ENCODE measurements around the gene PHC3.

The PHC3 gene

DNA sequence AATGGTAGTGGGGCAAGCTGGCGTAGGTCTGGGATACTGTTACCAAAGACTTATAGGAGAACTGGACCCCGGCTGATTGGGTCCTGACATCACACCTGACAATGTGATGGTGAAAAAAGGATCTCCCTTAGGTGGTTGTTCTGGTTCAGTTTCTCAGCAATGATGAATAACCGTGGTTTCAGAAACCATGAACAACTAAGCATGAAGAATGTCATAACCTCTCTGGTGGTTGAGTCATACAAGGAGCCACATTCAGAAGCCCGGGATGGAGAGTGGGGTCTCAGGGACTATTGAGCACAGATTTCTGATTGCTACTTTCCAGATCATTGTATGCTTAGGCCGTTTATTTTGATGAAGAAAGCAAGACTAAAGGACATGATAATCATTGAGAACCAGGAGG, 126.3 kb downstream of the PHC3 start:
- Histone ChIP-seq H3K9ac (peak overlapping the region; percentile 28; the same call in 1 of the 2 replicates), H3K27ac (peak overlapping the region; percentile 42; the same call in 1 of the 2 replicates), H3K79me2 (ENCODE audit: insufficient read depth, low read depth) (no peaks in the 10 kb centered on the region), H3K4me3 (IDR thresholded peaks at IDR 0.05; ENCODE audit: insufficient read depth, low read depth, low read length) (peak overlapping the region; percentile 70), H2AFZ (ENCODE audit: low read depth) (peak overlapping the region; percentile 72), H4K20me1 (ENCODE audit: insufficient read depth) (no peaks in the 10 kb centered on the region), H3K4me2 (peak overlapping the region; percentile 80), H3K36me3 (ENCODE audit: insufficient read depth) (no peaks in the 10 kb centered on the region), H3K4me1 (ENCODE audit: low read depth, poor library complexity, severe bottlenecking) (peaks cover 50% of the 10 kb centered on the region), H3K27me3 (ENCODE audit: insufficient read depth, low read depth) (no peaks in the 10 kb centered on the region)
- TF ChIP-seq, protein P1, sequence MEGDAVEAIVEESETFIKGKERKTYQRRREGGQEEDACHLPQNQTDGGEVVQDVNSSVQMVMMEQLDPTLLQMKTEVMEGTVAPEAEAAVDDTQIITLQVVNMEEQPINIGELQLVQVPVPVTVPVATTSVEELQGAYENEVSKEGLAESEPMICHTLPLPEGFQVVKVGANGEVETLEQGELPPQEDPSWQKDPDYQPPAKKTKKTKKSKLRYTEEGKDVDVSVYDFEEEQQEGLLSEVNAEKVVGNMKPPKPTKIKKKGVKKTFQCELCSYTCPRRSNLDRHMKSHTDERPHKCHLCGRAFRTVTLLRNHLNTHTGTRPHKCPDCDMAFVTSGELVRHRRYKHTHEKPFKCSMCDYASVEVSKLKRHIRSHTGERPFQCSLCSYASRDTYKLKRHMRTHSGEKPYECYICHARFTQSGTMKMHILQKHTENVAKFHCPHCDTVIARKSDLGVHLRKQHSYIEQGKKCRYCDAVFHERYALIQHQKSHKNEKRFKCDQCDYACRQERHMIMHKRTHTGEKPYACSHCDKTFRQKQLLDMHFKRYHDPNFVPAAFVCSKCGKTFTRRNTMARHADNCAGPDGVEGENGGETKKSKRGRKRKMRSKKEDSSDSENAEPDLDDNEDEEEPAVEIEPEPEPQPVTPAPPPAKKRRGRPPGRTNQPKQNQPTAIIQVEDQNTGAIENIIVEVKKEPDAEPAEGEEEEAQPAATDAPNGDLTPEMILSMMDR (conservative IDR thresholded peaks at IDR 0.05; ENCODE audit: low read depth, low read length), result no peak

- H3K36me3 ChIP-seq (ENCODE audit: insufficient read depth), result no peaks in the 10 kb centered on the region
- H3K4me2 ChIP-seq, result peak overlapping the region; percentile 5; the same call in 1 of the 2 replicates
- TF ChIP-seq, protein P1 (conservative IDR thresholded peaks at IDR 0.05; ENCODE audit: low read depth, low read length), result peak; percentile 26; the same call in 1 of the 2 replicates
- H2AFZ ChIP-seq (ENCODE audit: low read depth), result no peak overlapping the region
- H4K20me1 ChIP-seq (ENCODE audit: insufficient read depth), result no peaks in the 10 kb centered on the region
- H3K27me3 ChIP-seq (ENCODE audit: insufficient read depth, low read depth), result no peaks in the 10 kb centered on the region
- peaks cover 50% of the 10 kb centered on the region for H3K4me1 ChIP-seq (ENCODE audit: low read depth, poor library complexity, severe bottlenecking)
- H3K79me2 ChIP-seq (ENCODE audit: insufficient read depth, low read depth), result no peaks in the 10 kb centered on the region
- H3K9ac ChIP-seq, result no peak overlapping the region
- H3K4me3 ChIP-seq (IDR thresholded peaks at IDR 0.05; ENCODE audit: insufficient read depth, low read depth, low read length), result no peak overlapping the region
- H3K27ac ChIP-seq, result no peak overlapping the region
Measured at GRCh38 chr3:170054204-170054603, 127.3 kb downstream of the PHC3 start.

DNA sequence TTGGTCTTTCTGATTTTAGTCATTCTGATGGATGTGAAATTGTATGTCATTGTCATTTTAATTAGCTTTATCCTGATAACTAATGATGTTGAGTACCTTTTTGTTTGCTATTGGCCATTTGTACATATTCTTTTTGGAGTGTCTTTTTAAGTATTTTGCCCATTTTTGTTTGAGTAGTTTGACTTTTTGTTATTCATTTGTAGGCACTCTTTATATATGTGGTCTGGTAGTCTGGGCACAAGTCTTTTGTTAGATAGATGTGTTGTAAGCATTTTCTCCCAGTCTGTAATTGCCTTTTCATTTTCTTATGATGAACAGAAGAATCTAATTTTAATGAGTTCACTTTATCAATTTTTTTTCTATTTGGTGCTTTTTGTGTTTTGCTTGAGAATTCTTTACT, 129.1 kb downstream of the PHC3 start:
- Histone ChIP-seq H3K4me2 (no peak overlapping the region), H3K9ac (no peak overlapping the region), H3K27ac (no peak overlapping the region), H3K4me1 (ENCODE audit: low read depth, poor library complexity, severe bottlenecking) (peaks cover 34% of the 10 kb centered on the region), H2AFZ (ENCODE audit: low read depth) (no peak overlapping the region), H3K79me2 (ENCODE audit: insufficient read depth, low read depth) (no peaks in the 10 kb centered on the region), H4K20me1 (ENCODE audit: insufficient read depth) (no peaks in the 10 kb centered on the region), H3K27me3 (ENCODE audit: insufficient read depth, low read depth) (no peaks in the 10 kb centered on the region), H3K36me3 (ENCODE audit: insufficient read depth) (no peaks in the 10 kb centered on the region), H3K4me3 (IDR thresholded peaks at IDR 0.05; ENCODE audit: insufficient read depth, low read depth, low read length) (no peak overlapping the region)
- TF ChIP-seq, protein P1 (conservative IDR thresholded peaks at IDR 0.05; ENCODE audit: low read depth, low read length), result no peak

DNA sequence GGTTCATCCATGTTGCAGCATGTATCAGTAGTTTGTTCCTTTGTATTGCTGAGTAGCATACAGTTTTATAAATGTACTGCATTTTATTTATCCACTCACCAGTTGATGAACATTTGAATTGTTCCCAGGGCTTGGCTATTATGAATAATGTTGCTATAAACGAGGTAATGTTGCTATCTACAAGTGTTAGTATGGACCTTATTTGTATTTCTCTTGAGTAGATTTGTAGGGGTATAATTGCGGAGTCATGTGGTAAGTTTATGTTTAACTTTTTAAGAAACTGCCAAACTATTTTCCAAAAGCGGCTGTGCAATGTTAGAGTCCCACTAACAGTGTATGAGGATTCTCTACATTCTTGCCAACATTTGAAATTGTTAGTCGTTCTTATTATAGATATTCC, 130.8 kb downstream of the PHC3 start:
- H3K27ac ChIP-seq, result no peak overlapping the region
- no peak overlapping the region for H3K9ac ChIP-seq
- H3K27me3 ChIP-seq (ENCODE audit: insufficient read depth, low read depth), result no peaks in the 10 kb centered on the region
- no peaks in the 10 kb centered on the region for H4K20me1 ChIP-seq (ENCODE audit: insufficient read depth)
- no peaks in the 10 kb centered on the region for H3K79me2 ChIP-seq (ENCODE audit: insufficient read depth, low read depth)
- no peaks in the 10 kb centered on the region for H3K36me3 ChIP-seq (ENCODE audit: insufficient read depth)
- no peak overlapping the region for H2AFZ ChIP-seq (ENCODE audit: low read depth)
- peaks cover 21% of the 10 kb centered on the region for H3K4me1 ChIP-seq (ENCODE audit: low read depth, poor library complexity, severe bottlenecking)
- H3K4me2 ChIP-seq, result no peak overlapping the region
- no peak overlapping the region for H3K4me3 ChIP-seq (IDR thresholded peaks at IDR 0.05; ENCODE audit: insufficient read depth, low read depth, low read length)
- TF ChIP-seq, protein P1 (conservative IDR thresholded peaks at IDR 0.05; ENCODE audit: low read depth, low read length), result no peak

Data from KMS-11 (cell line).